ENCODE data around the gene GFRA1. TPM values are rescaled to one million over a fixed set of nuclear protein-coding genes. Genes with fewer than 3 reads are reported as not detected.
A peak's percentile ranks its signal among the peaks of the same experiment; 100 is the strongest.

GFRA1 gene
- polyA plus RNA-seq, 3 donors = not detected

GRCh38 chr10:116030576-116030975 lies 242.4 kb downstream of the GFRA1 start:
- Histone ChIP-seq H3K27ac (ENCODE audit: low read depth in 1 of 2, low read length in 2 of 2) (no peak overlapping the region), H3K79me2 (ENCODE audit: insufficient read depth, low read length) (no peaks in the 10 kb centered on the region), H3K27me3 (ENCODE audit: control insufficient read depth in 2 of 2, insufficient read depth in 2 of 2, low read length in 2 of 2) (no peaks in the 10 kb centered on the region), H3K9ac (ENCODE audit: insufficient read depth, low read length, poor library complexity, severe bottlenecking) (no peak overlapping the region), H4K20me1 (ENCODE audit: insufficient read depth, low read length) (no peaks in the 10 kb centered on the region), H2AFZ (ENCODE audit: insufficient read depth, low read depth, low read length, poor library complexity, severe bottlenecking) (no peak overlapping the region), H3K36me3 (replicated peaks in 1 of 2; ENCODE audit: control insufficient read depth in 1 of 2, insufficient read depth in 2 of 2, low read length in 2 of 2) (no peaks in the 10 kb centered on the region), H3K9me3 (replicated peaks in 1 of 2; ENCODE audit: control insufficient read depth in 1 of 2, insufficient read depth in 1 of 2, low read length in 2 of 2) (peaks cover 0 to 8% of the 10 kb centered on the region in 2 donors), H3K4me1 (ENCODE audit: control insufficient read depth in 1 of 2, insufficient read depth in 2 of 2, low read length in 2 of 2) (no peaks in the 10 kb centered on the region), H3K4me3 (replicated peaks in 1 of 3; ENCODE audit: low read depth in 2 of 3, low read length in 3 of 3) (no peak overlapping the region), H3K4me2 (replicated peaks; ENCODE audit: extremely low read depth, low read length, poor library complexity, severe bottlenecking) (no peak overlapping the region)
- Mint-ChIP-seq H3K4me1 (no peaks in the 10 kb centered on the region), H3K27ac (peak overlapping the region in 1 of 7 donors; percentile 35), H3K4me3 (no peak overlapping the region), H3K9me3 (peaks cover 0 to 22% (median 9%) of the 10 kb centered on the region in 7 donors), H3K27me3 (ENCODE audit: low read depth in 3 of 3) (no peaks in the 10 kb centered on the region), H3K36me3 (no peaks in the 10 kb centered on the region)
- intact Hi-C loops (cut with micrococcal nuclease) = no loop called here
- 100% methylated on average over 1 of the region's 3 CpGs for WGBS (ENCODE audit: insufficient coverage)
- DNase-seq = no peak
- TF ChIP-seq CTCF (IDR thresholded peaks at IDR 0.05) = no peak

GRCh38 chr10:116029826-116030225 lies 243.2 kb downstream of the GFRA1 start:
- no peaks in the 10 kb centered on the region for H3K36me3 ChIP-seq (replicated peaks in 1 of 2; ENCODE audit: control insufficient read depth in 1 of 2, insufficient read depth in 2 of 2, low read length in 2 of 2)
- WGBS (ENCODE audit: insufficient coverage) = 100% methylated on average over 2 of the region's 4 CpGs
- no peak for TF ChIP-seq CTCF (IDR thresholded peaks at IDR 0.05)

More at GRCh38 chr10:116029826-116030225, 243.2 kb downstream of the GFRA1 start:
- no peaks in the 10 kb centered on the region for H4K20me1 ChIP-seq (ENCODE audit: insufficient read depth, low read length)
- no peak for DNase-seq
- Mint-ChIP-seq H3K4me3 (no peak overlapping the region), H3K4me1 (no peaks in the 10 kb centered on the region), H3K27ac (no peak overlapping the region), H3K36me3 (no peaks in the 10 kb centered on the region), H3K9me3 (peaks cover 0 to 22% (median 8%) of the 10 kb centered on the region in 7 donors), H3K27me3 (ENCODE audit: low read depth in 3 of 3) (no peaks in the 10 kb centered on the region)
- no peak overlapping the region for H3K4me3 ChIP-seq (replicated peaks in 1 of 3; ENCODE audit: low read depth in 2 of 3, low read length in 3 of 3)
- no peak overlapping the region for H3K4me2 ChIP-seq (replicated peaks; ENCODE audit: extremely low read depth, low read length, poor library complexity, severe bottlenecking)
- intact Hi-C loops (cut with micrococcal nuclease) = no loop called here
- H3K9ac ChIP-seq (ENCODE audit: insufficient read depth, low read length, poor library complexity, severe bottlenecking) = no peak overlapping the region
- H2AFZ ChIP-seq (ENCODE audit: insufficient read depth, low read depth, low read length, poor library complexity, severe bottlenecking) = no peak overlapping the region
- no peaks in the 10 kb centered on the region for H3K4me1 ChIP-seq (ENCODE audit: control insufficient read depth in 1 of 2, insufficient read depth in 2 of 2, low read length in 2 of 2)
- no peaks in the 10 kb centered on the region for H3K79me2 ChIP-seq (ENCODE audit: insufficient read depth, low read length)
- H3K27me3 ChIP-seq (ENCODE audit: control insufficient read depth in 2 of 2, insufficient read depth in 2 of 2, low read length in 2 of 2) = no peaks in the 10 kb centered on the region
- no peak overlapping the region for H3K27ac ChIP-seq (ENCODE audit: low read depth in 1 of 2, low read length in 2 of 2)
- H3K9me3 ChIP-seq (replicated peaks in 1 of 2; ENCODE audit: control insufficient read depth in 1 of 2, insufficient read depth in 1 of 2, low read length in 2 of 2) = peaks cover 0 to 8% of the 10 kb centered on the region in 2 donors

Measured in CD14-positive monocyte (primary cell).